Astrocyte (in vitro differentiated cells and primary cell): ENCODE results near the gene ASB13. TPM values are rescaled to one million over a fixed set of nuclear protein-coding genes. Genes with fewer than 3 reads are reported as not detected.

Experiments
- DNase-seq: peaks from one replicate; pipeline ENCODE4 v3.0.0-alpha.2; 2010; ENCODE audit warnings: low read depth
- FAIRE-seq: peaks from 2 replicates; lab custom pipeline; 2011; peaks lifted over from hg19 to GRCh38; lab: Jason Lieb, UNC
- H2AFZ ChIP-seq: 2 replicates; pipeline ENCODE4 v1.6.0; 2012; ENCODE audit warnings: low read depth, low read length, inconsistent platforms
- H3K27ac ChIP-seq: 2 replicates; pipeline ENCODE4 v1.5.1; 2011; ENCODE audit warnings: low read depth, low read length, inconsistent platforms
- H3K27me3 ChIP-seq: 2 replicates; pipeline ENCODE4 v1.6.0; 2011; ENCODE audit warnings: low read length, inconsistent platforms; ENCODE audit not compliant: insufficient read depth
- H3K36me3 ChIP-seq: 2 replicates; pipeline ENCODE4 v1.5.1; 2011; ENCODE audit warnings: low read length, inconsistent platforms; ENCODE audit not compliant: insufficient read depth
- H3K4me1 ChIP-seq: 2 replicates; pipeline ENCODE4 v1.5.1; 2011; ENCODE audit warnings: low read length, inconsistent platforms; ENCODE audit not compliant: insufficient read depth
- H3K4me2 ChIP-seq: 2 replicates; pipeline ENCODE4 v1.6.0; 2012; ENCODE audit warnings: low read length, inconsistent platforms
- H3K4me3 ChIP-seq: 2 replicates; pipeline ENCODE4 v1.5.1; 2011; ENCODE audit warnings: low read depth, mild to moderate bottlenecking, low read length, inconsistent platforms; ENCODE audit not compliant: insufficient read depth
- H3K79me2 ChIP-seq: 2 replicates; pipeline ENCODE4 v1.6.0; 2012; ENCODE audit warnings: mild to moderate bottlenecking, low read length, inconsistent platforms; ENCODE audit not compliant: insufficient read depth
- H3K9ac ChIP-seq: 2 replicates; pipeline ENCODE4 v1.6.0; 2012; ENCODE audit warnings: mild to moderate bottlenecking, low read length, inconsistent platforms
- H3K9me3 ChIP-seq: 2 replicates; pipeline ENCODE4 v1.5.1; 2012; ENCODE audit warnings: low read depth, mild to moderate bottlenecking, low read length, inconsistent platforms; ENCODE audit not compliant: insufficient read depth
- H4K20me1 ChIP-seq: 2 replicates; pipeline ENCODE4 v1.6.0; 2012; ENCODE audit warnings: low read length, inconsistent platforms; ENCODE audit not compliant: insufficient read depth
- H3K27ac Mint-ChIP-seq: one replicate; pipeline ENCODE4 v1.8.0; 2021; ENCODE audit warnings: mild to moderate bottlenecking, mixed read lengths; ENCODE audit not compliant: unreplicated experiment
- H3K27me3 Mint-ChIP-seq: one replicate; pipeline ENCODE4 v1.8.0; 2021; ENCODE audit warnings: low read depth, mixed read lengths; ENCODE audit not compliant: unreplicated experiment
- H3K36me3 Mint-ChIP-seq: one replicate; pipeline ENCODE4 v1.8.0; 2021; ENCODE audit warnings: low read depth, mixed read lengths; ENCODE audit not compliant: unreplicated experiment
- H3K4me1 Mint-ChIP-seq: one replicate; pipeline ENCODE4 v1.8.0; 2021; ENCODE audit warnings: low read depth, mixed read lengths; ENCODE audit not compliant: unreplicated experiment
- H3K4me3 Mint-ChIP-seq: one replicate; pipeline ENCODE4 v1.8.0; 2021; ENCODE audit warnings: mild to moderate bottlenecking, moderate library complexity, mixed read lengths; ENCODE audit not compliant: unreplicated experiment
- H3K9me3 Mint-ChIP-seq: one replicate; pipeline ENCODE4 v1.8.0; 2021; ENCODE audit warnings: mild to moderate bottlenecking, mixed read lengths; ENCODE audit not compliant: unreplicated experiment
- CTCF ChIP-seq: IDR thresholded peaks from 2 replicates; pipeline ENCODE4 v1.5.1; 2011; ENCODE audit warnings: low read depth, mild to moderate bottlenecking, inconsistent platforms, low read length, moderate library complexity; ENCODE audit not compliant: insufficient read depth
- EZH2 ChIP-seq: IDR thresholded peaks from 2 replicates; pipeline ENCODE4 v1.6.1; 2012; ENCODE audit warnings: mild to moderate bottlenecking, low read length, inconsistent platforms; ENCODE audit not compliant: insufficient read depth
- total RNA-seq: library from RNA; stranded (reverse); gene quantifications from 2 replicates; pipeline ENCODE4 v1.2.1, GENCODE V29; 2021

Gene ASB13
- total RNA-seq, 1 donor from 2014 or later = 4.8 TPM

DNA sequence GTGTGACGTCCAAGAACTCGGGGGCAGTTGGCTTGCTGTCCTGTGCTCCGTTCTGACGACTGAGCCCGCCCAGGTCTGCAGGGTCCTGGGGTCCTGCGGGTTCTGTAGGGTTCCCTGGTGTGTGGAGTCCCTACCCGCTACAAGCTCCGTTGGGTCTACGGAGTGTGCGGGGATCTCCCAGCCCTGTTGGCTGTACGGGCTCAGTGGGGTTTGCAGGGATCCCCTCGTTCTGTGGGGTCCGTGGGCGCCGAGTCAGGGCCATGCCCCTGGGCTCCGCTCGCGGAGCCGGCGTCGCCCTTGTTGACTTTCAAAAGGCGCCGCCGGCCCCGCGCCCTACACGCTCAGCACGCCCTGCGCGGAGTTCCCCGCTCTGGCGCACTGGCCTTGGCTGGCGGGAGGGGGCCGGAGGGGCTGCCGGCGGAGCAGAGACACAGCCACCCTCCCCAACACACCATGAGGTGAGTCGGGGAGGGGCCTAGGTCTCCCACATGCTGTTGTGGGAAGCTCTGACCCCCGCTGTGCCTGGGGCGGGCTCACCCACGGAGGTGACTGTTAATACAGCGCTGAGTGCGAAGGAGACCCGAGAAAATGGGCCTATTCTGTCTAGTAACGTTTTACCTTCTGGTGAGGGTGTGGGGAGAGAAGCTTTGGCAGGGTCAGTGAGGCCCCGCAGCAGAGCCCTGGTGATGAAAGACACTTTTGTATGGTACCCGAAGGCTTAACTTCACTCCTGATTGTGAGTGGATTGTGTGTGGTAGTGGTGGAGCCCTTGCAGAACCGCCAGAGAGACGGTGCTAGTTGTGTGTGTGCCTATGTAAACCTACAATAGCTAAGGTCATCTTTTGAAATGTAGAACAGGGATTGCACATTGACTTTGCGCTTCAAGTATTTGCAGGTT, 26.3 kb upstream of the ASB13 start:
- DNase-seq = peak; percentile 23
- Histone ChIP-seq H3K27ac (no peak overlapping the region), H3K9ac (peak overlapping the region; percentile 74), H3K79me2 (peaks cover 100% of the 10 kb centered on the region), H3K4me1 (peaks cover 11% of the 10 kb centered on the region), H3K4me3 (peak overlapping the region; percentile 68), H4K20me1 (peaks cover 86% of the 10 kb centered on the region), H3K9me3 (no peaks in the 10 kb centered on the region), H3K36me3 (no peaks in the 10 kb centered on the region), H3K27me3 (no peaks in the 10 kb centered on the region), H2AFZ (peak overlapping the region; percentile 68), H3K4me2 (peak overlapping the region; percentile 94)
- Mint-ChIP-seq H3K36me3 (peaks cover 2% of the 10 kb centered on the region), H3K4me1 (peaks cover 27% of the 10 kb centered on the region), H3K9me3 (no peaks in the 10 kb centered on the region), H3K27ac (peak overlapping the region; percentile 84), H3K27me3 (no peaks in the 10 kb centered on the region), H3K4me3 (peak overlapping the region; percentile 81)
- no peak for FAIRE-seq
- TF ChIP-seq EZH2 = no peak
- no peak for TF ChIP-seq CTCF

DNA sequence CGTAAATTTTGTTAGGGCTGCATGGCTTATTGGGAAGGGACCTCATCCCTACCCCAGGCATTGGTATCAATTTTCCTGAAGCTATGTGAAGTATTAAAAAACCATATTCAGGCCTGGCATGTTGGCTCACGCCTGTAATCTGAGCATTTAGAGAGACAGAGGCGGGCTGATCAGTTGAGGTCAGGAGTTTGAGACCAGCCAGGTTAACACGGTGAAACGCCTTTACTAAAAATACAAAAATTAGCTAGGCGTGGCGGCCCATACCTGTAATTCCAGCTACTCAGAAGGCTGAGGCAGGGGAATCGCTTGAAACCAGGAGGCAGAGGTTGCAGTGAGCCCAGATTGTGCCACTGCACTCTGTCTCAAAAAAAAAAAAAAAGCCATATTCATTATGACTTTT, 25.4 kb upstream of the ASB13 start:
- Histone ChIP-seq H4K20me1 (peaks cover 85% of the 10 kb centered on the region), H3K36me3 (no peaks in the 10 kb centered on the region), H3K4me1 (peaks cover 11% of the 10 kb centered on the region), H3K4me3 (peak overlapping the region; percentile 68), H3K9me3 (no peaks in the 10 kb centered on the region), H3K79me2 (peaks cover 100% of the 10 kb centered on the region), H3K27me3 (no peaks in the 10 kb centered on the region), H2AFZ (no peak overlapping the region), H3K4me2 (peak overlapping the region; percentile 94), H3K9ac (no peak overlapping the region), H3K27ac (no peak overlapping the region)
- FAIRE-seq = no peak
- no peak for DNase-seq
- peaks cover 28% of the 10 kb centered on the region for H3K4me1 Mint-ChIP-seq
- TF ChIP-seq EZH2 (no peak), CTCF (no peak)
- no peaks in the 10 kb centered on the region for H3K9me3 Mint-ChIP-seq
- no peak overlapping the region for H3K4me3 Mint-ChIP-seq
- H3K36me3 Mint-ChIP-seq = peaks cover 2% of the 10 kb centered on the region
- no peaks in the 10 kb centered on the region for H3K27me3 Mint-ChIP-seq
- no peak overlapping the region for H3K27ac Mint-ChIP-seq

DNA sequence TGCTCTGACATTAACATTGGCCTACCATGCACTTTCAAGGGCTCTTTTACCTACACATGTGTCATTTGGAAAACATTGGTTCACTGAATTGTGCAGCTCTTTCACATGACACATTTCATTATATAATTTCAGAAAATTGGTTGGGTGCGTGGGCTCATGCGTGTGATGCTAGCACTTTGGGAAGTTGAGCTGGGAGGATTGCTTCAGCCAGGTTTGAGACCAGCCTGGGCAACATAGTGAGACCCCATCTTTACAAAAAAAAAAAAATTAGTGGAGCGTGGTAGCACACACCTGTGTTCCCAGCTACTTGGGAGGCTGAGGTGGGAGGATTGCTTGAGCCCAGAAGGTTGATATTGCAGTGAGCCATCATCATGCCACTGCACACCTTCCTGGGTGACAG, 22.2 kb upstream of the ASB13 start:
- FAIRE-seq (no peak), DNase-seq (no peak)
- no peak overlapping the region for H3K27ac Mint-ChIP-seq
- H3K36me3 Mint-ChIP-seq = peaks cover 2% of the 10 kb centered on the region
- no peak overlapping the region for H3K27ac ChIP-seq
- no peaks in the 10 kb centered on the region for H3K36me3 ChIP-seq
- H3K4me3 ChIP-seq = no peak overlapping the region
- H3K27me3 Mint-ChIP-seq = no peaks in the 10 kb centered on the region
- H3K4me1 ChIP-seq = peaks cover 16% of the 10 kb centered on the region
- H3K9me3 ChIP-seq = no peaks in the 10 kb centered on the region
- H3K9me3 Mint-ChIP-seq = no peaks in the 10 kb centered on the region
- H2AFZ ChIP-seq = no peak overlapping the region
- TF ChIP-seq CTCF = no peak
- no peak for TF ChIP-seq EZH2
- H3K79me2 ChIP-seq = peaks cover 89% of the 10 kb centered on the region
- no peak overlapping the region for H3K4me3 Mint-ChIP-seq
- H3K4me2 ChIP-seq = no peak overlapping the region
- no peak overlapping the region for H3K9ac ChIP-seq
- H3K4me1 Mint-ChIP-seq = peaks cover 20% of the 10 kb centered on the region
- H3K27me3 ChIP-seq = no peaks in the 10 kb centered on the region
- H4K20me1 ChIP-seq = peaks cover 66% of the 10 kb centered on the region
